ENCODE results near the gene A4GALT.

DNA sequence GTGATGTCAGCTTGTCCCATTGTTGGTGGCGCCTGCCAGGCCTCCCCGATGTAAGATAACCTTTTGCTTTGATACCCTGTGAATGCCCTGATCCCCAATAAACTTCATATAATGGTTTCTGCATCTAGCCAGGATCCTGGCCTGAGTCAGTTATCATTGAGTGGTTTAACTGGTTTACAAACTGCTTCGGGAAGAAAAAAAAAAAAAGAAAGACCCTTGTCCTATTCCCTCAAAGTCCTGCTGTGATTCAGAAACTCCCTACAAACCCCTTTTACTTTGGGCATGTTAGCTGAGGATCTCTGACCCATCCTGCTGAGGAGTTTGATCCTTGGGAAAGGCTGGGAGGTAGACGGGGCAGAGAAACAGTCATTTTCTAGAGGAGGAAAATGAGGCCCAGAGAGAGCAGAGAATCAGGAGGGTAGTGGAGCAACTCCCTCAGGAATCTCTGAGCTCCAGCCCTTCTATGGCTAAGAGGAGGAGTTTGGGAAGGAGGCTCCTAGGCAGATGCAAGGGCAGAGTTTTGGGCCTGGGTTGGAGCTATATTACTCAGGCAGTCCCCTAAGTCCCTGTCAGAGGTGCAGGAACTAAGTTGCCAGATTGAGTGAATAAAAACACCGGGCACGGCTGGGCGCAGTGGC lies 66.1 kb downstream of the A4GALT start:
- TF ChIP-seq, protein P1, sequence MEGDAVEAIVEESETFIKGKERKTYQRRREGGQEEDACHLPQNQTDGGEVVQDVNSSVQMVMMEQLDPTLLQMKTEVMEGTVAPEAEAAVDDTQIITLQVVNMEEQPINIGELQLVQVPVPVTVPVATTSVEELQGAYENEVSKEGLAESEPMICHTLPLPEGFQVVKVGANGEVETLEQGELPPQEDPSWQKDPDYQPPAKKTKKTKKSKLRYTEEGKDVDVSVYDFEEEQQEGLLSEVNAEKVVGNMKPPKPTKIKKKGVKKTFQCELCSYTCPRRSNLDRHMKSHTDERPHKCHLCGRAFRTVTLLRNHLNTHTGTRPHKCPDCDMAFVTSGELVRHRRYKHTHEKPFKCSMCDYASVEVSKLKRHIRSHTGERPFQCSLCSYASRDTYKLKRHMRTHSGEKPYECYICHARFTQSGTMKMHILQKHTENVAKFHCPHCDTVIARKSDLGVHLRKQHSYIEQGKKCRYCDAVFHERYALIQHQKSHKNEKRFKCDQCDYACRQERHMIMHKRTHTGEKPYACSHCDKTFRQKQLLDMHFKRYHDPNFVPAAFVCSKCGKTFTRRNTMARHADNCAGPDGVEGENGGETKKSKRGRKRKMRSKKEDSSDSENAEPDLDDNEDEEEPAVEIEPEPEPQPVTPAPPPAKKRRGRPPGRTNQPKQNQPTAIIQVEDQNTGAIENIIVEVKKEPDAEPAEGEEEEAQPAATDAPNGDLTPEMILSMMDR (conservative IDR thresholded peaks at IDR 0.05; ENCODE audit: low read length) = no peak
- TF ChIP-seq EZH2phosphoT487 (IDR thresholded peaks at IDR 0.05; ENCODE audit: borderline replicate concordance) = no peak

Measured in Loucy (cell line).